MCF 10A (cell line): ENCODE measurements around the gene MARCKS. TPM values are rescaled to one million over a fixed set of nuclear protein-coding genes. Genes with fewer than 3 reads are reported as not detected.

Experiments used
- BruUV-seq: library from RNA; stranded (reverse); fragments of 400-500 nt; replicated peaks from 2 replicates; lab custom pipeline; 2021; lab: Mats Ljungman, UMichigan
- CTCF ChIA-PET: fragments of 300-600 bp; sonication (Branson Sonifier 250); formaldehyde crosslinking; extraction: SDS; loops from one replicate; lab custom pipeline; 2021; ENCODE audit warnings: antibody characterized with exemption, inconsistent platforms; lab: Yijun Ruan, JAX
- POLR2A ChIA-PET: fragments of 300-600, 350-650 bp; sonication (Branson Sonifier 250); formaldehyde crosslinking; extraction: SDS; loops from one replicate; lab custom pipeline; 2020; ENCODE audit warnings: antibody characterized with exemption, inconsistent platforms; lab: Yijun Ruan, JAX
- DNase-seq: peaks from one replicate; pipeline ENCODE4 v3.0.0-alpha.2; 2018; ENCODE audit not compliant: unreplicated experiment
- H3K27ac Mint-ChIP-seq: one replicate; pipeline ENCODE4 v1.8.0; 2022; ENCODE audit warnings: mild to moderate bottlenecking, low read depth, mixed read lengths; ENCODE audit not compliant: unreplicated experiment
- H3K27me3 Mint-ChIP-seq: one replicate; pipeline ENCODE4 v1.8.0; 2022; ENCODE audit warnings: mixed read lengths; ENCODE audit not compliant: insufficient read depth, unreplicated experiment
- H3K36me3 Mint-ChIP-seq: one replicate; pipeline ENCODE4 v1.8.0; 2022; ENCODE audit warnings: mild to moderate bottlenecking, moderate library complexity, mixed read lengths; ENCODE audit not compliant: insufficient read depth, unreplicated experiment
- H3K4me1 Mint-ChIP-seq: one replicate; pipeline ENCODE4 v1.8.0; 2022; ENCODE audit warnings: mixed read lengths; ENCODE audit not compliant: insufficient read depth, unreplicated experiment
- H3K4me3 Mint-ChIP-seq: one replicate; pipeline ENCODE4 v1.8.0; 2022; ENCODE audit warnings: mild to moderate bottlenecking, moderate library complexity, mixed read lengths; ENCODE audit not compliant: unreplicated experiment
- H3K9me3 Mint-ChIP-seq: one replicate; pipeline ENCODE4 v1.8.0; 2022; ENCODE audit warnings: mixed read lengths; ENCODE audit not compliant: unreplicated experiment
- intact Hi-C: fragments of 100-400 bp; cut with micrococcal nuclease; formaldehyde crosslinking; loops from 2 replicates; pipeline ENCODE4 v1.14.1; 2022
- total RNA-seq: library from RNA; stranded (reverse); gene quantifications from 2 replicates; pipeline ENCODE4 v1.2.3, GENCODE V29; 2022
- TF ChIP-seq, protein P1 (sequence below): fragments of 200-600 bp; IDR thresholded peaks from one replicate; pipeline ENCODE4 v1.8.0; 2022; ENCODE audit warnings: antibody characterized with exemption, mild to moderate bottlenecking; ENCODE audit not compliant: unreplicated experiment

The MARCKS gene
- total RNA-seq, 1 experiment from 2014 or later: 39.3 TPM

DNA sequence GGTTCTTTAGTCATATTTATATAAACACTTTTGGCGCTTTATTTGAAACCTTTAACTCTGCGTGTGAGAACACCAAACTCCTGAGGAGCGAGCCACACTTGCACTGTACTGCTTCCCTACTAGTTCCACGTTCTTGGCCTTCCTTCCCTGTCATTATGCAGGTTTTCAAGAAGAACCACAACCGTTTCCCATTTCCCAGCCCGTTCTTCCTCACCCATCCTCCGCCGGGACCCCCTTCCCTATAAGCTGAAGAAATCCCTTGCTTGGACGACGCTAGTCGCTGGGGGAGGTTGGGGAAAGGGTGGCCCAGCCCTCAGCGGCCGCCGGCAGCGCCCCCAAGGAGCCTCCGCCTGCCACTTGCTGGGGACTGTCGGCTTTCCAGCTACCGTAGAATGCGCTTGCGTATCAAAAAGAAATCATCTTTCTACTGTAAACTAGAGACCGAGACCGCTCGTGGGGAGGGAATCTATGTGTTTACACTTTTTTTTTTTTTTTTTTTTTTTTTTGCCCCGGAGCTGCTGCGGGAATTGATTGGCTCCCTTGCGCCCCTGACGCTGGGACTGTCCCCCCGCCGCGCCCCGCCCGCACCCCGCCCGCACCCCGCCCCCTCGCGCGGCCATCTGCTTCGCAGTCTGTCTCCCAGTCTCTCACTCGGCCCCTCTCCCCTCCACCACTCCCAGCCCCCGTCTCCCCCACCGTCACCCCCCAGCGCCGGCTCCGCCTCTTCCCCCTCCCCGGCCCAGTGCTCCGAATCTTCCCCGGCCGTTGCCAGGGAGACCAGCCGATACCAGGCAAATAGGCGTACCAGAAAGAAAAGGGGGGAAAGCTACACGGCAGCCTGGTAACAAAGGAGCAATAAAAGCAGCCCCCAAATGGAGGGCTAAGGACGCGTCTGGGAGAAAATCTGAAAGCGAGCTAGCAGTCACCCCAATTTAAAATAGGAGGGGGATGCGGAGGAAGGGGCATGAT lies 2.3 kb upstream of the MARCKS start:
- no peaks in the 10 kb centered on the region for H3K27me3 Mint-ChIP-seq
- DNase-seq: no peak
- H3K27ac Mint-ChIP-seq: peak overlapping the region; percentile 33
- no peaks in the 10 kb centered on the region for H3K36me3 Mint-ChIP-seq
- H3K4me3 Mint-ChIP-seq: peak overlapping the region; percentile 65
- ChIA-PET CTCF (interaction anchor here (0.5 to 1.6 kb wide), 13 partner anchors 12 to 1102 kb away, joined by 3 to 6 read pairs (median 4); no protein-coding TSS in a partner anchor), POLR2A (interaction anchor here (0.6 to 1.5 kb wide), 10 partner anchors 164 to 609 kb away, joined by 3 to 7 read pairs (median 4); no protein-coding TSS in a partner anchor)
- intact Hi-C loops: no loop called here
- no peaks in the 10 kb centered on the region for H3K9me3 Mint-ChIP-seq
- TF ChIP-seq, protein P1, sequence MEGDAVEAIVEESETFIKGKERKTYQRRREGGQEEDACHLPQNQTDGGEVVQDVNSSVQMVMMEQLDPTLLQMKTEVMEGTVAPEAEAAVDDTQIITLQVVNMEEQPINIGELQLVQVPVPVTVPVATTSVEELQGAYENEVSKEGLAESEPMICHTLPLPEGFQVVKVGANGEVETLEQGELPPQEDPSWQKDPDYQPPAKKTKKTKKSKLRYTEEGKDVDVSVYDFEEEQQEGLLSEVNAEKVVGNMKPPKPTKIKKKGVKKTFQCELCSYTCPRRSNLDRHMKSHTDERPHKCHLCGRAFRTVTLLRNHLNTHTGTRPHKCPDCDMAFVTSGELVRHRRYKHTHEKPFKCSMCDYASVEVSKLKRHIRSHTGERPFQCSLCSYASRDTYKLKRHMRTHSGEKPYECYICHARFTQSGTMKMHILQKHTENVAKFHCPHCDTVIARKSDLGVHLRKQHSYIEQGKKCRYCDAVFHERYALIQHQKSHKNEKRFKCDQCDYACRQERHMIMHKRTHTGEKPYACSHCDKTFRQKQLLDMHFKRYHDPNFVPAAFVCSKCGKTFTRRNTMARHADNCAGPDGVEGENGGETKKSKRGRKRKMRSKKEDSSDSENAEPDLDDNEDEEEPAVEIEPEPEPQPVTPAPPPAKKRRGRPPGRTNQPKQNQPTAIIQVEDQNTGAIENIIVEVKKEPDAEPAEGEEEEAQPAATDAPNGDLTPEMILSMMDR: no peak
- no TSS peak for BruUV-seq
- H3K4me1 Mint-ChIP-seq: no peaks in the 10 kb centered on the region

DNA sequence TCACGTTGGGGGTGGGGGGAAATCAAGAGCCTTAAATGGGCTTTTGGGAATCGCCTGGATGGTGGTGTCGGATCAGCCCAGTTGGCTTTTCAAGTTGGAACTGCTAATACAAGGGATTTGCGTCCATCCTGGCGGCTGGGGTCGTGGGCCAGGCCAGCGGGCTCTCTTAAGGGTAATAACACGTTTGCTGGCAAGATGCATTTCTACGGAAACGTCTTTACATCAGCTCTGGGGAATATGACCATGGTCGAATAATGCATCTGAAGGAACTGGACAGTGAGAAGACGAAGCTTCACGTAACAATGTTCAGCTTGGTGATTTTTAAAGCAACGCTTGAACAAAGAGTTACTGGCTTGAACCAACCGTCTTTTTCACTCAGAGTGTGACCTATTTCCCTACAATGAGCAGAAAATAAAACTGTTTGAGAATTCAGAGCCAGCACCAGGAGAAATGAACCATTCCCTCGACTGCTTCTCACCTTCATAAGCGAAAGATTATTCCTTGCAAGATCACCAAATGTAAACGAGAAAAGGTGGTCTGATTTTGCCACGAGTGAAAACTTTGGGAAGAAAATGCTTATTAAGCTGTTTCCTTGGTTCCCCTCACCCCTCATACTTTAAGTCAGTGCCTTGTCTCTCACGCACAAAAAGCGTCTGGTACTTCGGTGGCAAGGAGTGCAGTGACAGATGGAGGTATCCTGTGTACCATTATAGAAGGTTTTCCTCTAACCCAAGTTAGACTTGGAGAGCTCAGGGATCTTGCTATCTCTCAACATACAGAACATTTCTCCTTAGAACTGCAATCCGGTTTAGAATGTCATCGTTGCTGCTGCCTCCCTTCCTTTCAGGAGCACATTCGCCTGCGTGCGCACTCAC lies 1.4 kb upstream of the MARCKS start:
- ChIA-PET POLR2A (interaction anchor here (0.6 to 1.5 kb wide), 17 partner anchors 136 to 1076 kb away, joined by 3 to 7 read pairs (median 4); no protein-coding TSS in a partner anchor), CTCF (interaction anchor here (0.5 to 1.6 kb wide), 13 partner anchors 219 to 1103 kb away, joined by 3 to 6 read pairs (median 4); no protein-coding TSS in a partner anchor)
- H3K27ac Mint-ChIP-seq: peak overlapping the region; percentile 33
- H3K4me3 Mint-ChIP-seq: peak overlapping the region; percentile 65
- TF ChIP-seq, protein P1: no peak
- BruUV-seq: no TSS peak
- no peaks in the 10 kb centered on the region for H3K9me3 Mint-ChIP-seq
- DNase-seq: no peak
- no peaks in the 10 kb centered on the region for H3K4me1 Mint-ChIP-seq
- H3K27me3 Mint-ChIP-seq: no peaks in the 10 kb centered on the region
- intact Hi-C loops: loop anchor here (2.0 kb wide), 1 partner anchor 201 kb away; no protein-coding TSS in a partner anchor
- H3K36me3 Mint-ChIP-seq: peaks cover 5% of the 10 kb centered on the region

DNA sequence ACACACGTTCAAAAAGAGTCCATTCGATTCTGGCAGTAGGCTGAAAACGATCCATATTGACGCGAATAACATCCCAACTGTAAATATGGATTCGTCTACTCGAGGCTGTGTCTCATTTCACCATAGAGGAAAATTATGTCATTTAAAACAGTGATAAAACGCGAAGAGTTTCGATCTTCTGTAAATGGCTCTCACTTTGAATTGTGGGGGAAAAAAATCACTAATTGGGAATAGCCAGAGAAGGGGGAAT lies 845 bp upstream of the MARCKS start:
- no peak for DNase-seq
- CTCF ChIA-PET: interaction anchor here (0.6 to 1.5 kb wide), 6 partner anchors 218 to 1103 kb away, joined by 3 to 6 read pairs (median 4); no protein-coding TSS in a partner anchor
- intact Hi-C loops: loop anchor here (2.0 kb wide), 1 partner anchor 201 kb away; no protein-coding TSS in a partner anchor
- TF ChIP-seq, protein P1: no peak
- BruUV-seq: no TSS peak
- POLR2A ChIA-PET: interaction anchor here (0.7 to 1.5 kb wide), 12 partner anchors 136 to 1077 kb away, joined by 3 to 7 read pairs (median 4); no protein-coding TSS in a partner anchor
- H3K4me1 Mint-ChIP-seq: no peaks in the 10 kb centered on the region
- H3K36me3 Mint-ChIP-seq: peaks cover 9% of the 10 kb centered on the region
- no peak overlapping the region for H3K4me3 Mint-ChIP-seq
- no peaks in the 10 kb centered on the region for H3K9me3 Mint-ChIP-seq
- H3K27me3 Mint-ChIP-seq: no peaks in the 10 kb centered on the region
- H3K27ac Mint-ChIP-seq: no peak overlapping the region
